GM18505 (cell line): ENCODE measurements around the gene LRBA.

Experiments
- ATAC-seq: cut with Tn5 transposase; IDR thresholded peaks from one replicate; pipeline ENCODE4 v1.9.1; 2021; ENCODE audit not compliant: unreplicated experiment
- POLR2A ChIP-seq: IDR thresholded peaks from 4 replicates; pipeline ENCODE4 v1.6.1; 2011; ENCODE audit warnings: borderline replicate concordance; ENCODE audit not compliant: insufficient read depth, insufficient read length; ENCODE audit errors: extremely low read depth

The LRBA gene

DNA sequence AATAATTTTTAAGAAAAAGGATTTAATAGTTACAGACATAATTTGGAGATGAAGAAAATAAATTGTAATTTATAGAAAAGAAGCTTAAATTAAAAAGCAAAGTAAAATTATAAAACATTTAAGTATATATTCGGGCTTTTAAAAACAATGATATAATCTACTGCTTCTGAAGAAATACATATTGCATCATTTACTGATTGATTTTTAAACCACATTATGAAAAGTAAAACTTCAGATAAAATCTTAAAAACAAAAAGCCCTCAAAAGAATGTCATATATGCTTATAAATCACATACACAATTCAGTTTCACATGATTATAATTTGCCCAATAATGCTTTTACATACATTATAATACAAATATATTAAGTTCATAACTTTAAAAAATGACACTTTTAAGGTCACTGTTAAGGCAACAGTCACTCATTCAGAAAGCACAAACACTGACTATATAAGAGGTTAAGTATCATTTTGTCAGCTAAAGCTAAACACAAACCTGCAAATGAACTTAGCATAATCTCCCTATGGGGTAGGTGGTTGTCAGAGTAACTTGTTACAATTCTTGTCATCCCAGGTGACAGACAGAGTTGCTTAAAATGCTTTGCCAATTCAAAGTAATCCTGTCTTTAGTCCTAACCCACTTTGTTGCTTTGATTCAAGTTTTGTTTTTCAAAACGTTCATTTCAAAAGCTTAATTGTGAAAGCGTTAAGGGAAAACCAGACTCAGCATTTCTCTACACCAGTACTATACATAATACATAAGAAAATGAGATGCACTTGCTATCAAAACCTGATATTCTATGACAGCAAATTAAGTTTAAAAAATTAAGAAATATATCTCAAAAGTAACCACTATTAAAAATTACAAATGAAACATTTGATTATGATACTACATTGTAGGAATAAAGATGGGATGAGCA is 523.7 kb downstream of the LRBA start:
- TF ChIP-seq POLR2A: no peak
- ATAC-seq: no peak

DNA sequence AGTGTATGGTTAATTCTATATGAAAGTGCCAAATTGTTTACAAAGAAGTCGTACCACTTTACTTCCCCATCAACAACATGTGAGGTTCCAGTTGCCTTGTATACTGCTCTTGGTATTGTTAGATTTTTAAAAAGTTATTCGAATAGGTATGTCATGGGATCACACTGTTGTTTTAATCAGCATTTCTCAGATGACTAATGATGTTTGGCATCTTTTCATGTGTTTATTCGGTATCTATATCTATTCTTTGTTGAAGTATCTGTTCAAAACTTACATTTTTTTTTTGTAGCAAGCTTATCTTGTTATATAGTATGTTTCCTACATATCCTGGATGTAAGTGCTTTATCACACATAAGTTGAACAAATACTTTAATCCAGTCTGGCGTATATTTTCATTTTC is 532.5 kb downstream of the LRBA start:
- no peak for TF ChIP-seq POLR2A
- no peak for ATAC-seq

DNA sequence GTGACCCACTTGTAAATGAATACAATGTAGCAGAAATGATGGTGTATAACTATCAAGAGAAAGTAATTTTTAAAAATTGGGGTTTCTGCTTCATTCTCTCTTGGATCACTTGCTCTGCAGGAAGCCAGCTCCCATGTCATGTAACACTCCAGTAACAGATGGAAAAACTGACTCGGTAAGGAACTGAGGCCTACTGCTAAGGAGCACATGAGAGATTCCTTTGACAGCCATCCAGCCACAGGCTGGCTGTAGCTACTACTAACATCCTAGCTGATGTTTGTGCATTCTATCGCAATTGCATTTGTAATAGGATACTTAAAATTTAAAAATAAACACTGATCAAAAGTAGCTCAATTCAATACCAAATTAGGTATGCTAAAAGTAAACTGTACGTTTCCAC is 535.4 kb downstream of the LRBA start:
- no peak for TF ChIP-seq POLR2A
- no peak for ATAC-seq

DNA sequence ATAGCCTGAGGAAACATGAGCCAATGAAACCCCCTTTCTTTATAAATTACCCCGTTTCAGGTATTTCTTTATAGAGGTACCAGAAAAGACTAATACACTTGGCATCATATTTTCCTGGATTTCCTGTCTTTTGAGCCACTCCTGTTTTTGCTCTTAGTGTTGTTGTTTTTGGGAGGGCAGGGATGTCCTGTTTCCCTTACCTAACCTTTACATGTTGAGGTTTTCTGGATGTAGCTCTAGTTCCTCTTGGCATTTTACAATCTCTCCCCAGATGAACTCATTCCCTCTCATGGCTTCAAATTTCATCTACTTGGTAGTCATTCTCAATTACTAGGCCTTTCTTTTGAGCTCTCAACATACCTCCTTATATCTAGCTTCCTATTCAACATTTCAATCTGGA is 537.2 kb downstream of the LRBA start:
- TF ChIP-seq POLR2A: no peak
- ATAC-seq: no peak

- no peak for TF ChIP-seq POLR2A
- no peak for ATAC-seq
These were observed 538.3 kb downstream of the LRBA start for GRCh38 chr4:150476776-150477175.

GRCh38 chr4:150475763-150476162 is 539.3 kb downstream of the LRBA start:
- no peak for ATAC-seq
- TF ChIP-seq POLR2A: no peak

DNA sequence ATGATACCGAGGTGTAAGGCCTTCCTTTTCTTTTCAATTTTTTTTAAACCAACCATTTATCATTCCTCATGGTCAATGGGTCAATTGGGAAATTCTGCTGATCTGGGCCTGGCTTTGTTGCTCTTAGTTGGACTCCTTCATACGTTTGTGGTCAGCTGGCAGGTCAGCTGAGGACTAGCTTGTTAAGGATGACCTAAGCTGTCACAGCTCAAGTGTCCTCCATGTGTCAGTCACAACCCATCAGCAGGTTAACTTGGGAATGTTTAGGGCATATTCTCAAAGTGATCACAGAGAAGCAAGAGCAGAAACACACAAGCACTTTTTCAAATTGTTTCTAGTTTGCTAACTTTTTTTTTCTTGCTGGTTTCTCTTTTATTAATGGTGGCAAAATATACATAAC is 550.6 kb downstream of the LRBA start:
- TF ChIP-seq POLR2A: no peak
- no peak for ATAC-seq

- no peak for TF ChIP-seq POLR2A
- no peak for ATAC-seq
These were observed 552.3 kb downstream of the LRBA start for GRCh38 chr4:150462743-150463142.

DNA sequence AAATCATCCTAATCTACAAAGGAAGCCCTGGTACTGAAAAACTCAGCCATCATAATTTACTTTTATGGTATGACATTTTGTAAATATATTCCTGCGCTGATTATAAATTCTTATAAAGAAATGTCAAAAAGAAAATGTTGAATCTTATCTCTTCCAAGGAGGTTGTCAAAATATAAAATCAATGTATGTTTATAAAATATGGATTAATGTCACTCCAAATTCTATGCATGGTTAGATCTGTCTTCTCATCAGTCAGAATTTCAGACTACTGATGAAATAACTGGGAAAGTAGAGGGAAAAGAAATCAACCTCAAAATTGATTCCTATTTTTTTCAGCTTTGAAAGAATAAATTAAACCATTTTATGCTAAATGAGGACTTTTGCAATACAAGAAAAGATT is 553.1 kb downstream of the LRBA start:
- ATAC-seq: no peak
- no peak for TF ChIP-seq POLR2A

DNA sequence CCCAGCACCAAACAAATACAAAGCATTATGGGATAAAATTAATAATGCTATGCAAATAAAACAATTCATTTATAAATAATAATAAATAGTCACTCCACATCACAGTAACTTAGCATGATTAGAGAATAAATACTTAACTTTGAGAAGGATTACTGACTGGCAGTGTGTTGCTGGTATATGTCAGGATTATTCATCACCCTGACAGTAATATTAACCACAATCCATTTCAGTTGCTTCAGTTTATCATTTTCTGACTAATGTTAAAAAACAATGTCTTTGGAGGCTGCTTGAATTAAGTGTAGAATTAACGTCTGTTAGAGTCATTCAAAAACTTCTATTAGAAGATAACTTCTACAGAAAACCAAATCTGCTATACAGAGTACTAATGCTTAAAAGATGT is 557.3 kb downstream of the LRBA start:
- no peak for ATAC-seq
- no peak for TF ChIP-seq POLR2A

DNA sequence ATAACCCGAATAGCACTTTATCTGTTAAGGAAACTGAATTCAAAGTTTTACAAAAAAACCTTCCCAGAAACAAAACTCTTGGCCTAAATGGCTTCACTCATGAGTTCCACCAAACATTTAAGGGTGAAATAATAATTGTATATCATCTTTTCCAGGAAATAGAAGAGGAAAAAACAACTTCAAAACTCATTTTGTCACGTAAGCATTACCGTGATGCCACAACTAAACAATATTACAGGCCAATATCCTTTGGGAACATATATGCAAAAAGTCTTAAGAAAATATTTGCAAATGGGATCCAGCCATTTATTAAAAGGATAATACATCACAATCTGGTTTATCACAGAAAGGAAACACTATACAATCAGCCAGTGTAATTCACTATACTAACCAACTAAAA is 563.2 kb downstream of the LRBA start:
- no peak for TF ChIP-seq POLR2A
- ATAC-seq: no peak

DNA sequence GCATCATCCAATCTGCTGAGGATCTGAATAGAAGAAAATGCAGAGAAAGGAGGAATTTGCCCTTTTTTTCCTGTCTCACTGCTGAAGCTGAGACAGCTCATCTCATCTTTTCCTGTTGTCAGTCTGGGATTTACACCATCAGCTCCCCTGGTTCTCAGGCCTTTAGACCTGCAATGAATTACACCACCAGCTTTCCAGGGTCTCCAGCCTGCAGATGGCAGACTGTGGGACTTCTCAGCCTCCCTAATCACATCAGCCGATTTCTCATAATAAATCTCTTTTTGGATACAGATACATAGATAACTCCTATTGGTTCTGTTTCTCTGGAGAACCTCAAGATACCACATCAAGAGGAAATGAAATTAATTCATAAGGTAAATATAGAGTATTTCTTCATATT is 567.7 kb downstream of the LRBA start:
- ATAC-seq: no peak
- TF ChIP-seq POLR2A: no peak

- ATAC-seq: no peak
- TF ChIP-seq POLR2A: no peak
These were observed 575.6 kb downstream of the LRBA start for GRCh38 chr4:150439451-150439933.

- no peak for ATAC-seq
These were observed 578.3 kb downstream of the LRBA start for GRCh38 chr4:150436598-150437370.

More at GRCh38 chr4:150436598-150437370, 578.3 kb downstream of the LRBA start:
- no peak for TF ChIP-seq POLR2A
